GM21367 (cell line): Measurements from ENCODE around the gene TBC1D4.
"Not testable (repeated sequence)": the region's sequence is repeated elsewhere in the genome, so short reads cannot be mapped to it uniquely, and the experiment has no call there.

Experiments
- ATAC-seq: cut with Tn5 transposase; IDR thresholded peaks from one replicate; pipeline ENCODE4 v1.9.1; 2021; ENCODE audit not compliant: unreplicated experiment

TBC1D4 gene

DNA sequence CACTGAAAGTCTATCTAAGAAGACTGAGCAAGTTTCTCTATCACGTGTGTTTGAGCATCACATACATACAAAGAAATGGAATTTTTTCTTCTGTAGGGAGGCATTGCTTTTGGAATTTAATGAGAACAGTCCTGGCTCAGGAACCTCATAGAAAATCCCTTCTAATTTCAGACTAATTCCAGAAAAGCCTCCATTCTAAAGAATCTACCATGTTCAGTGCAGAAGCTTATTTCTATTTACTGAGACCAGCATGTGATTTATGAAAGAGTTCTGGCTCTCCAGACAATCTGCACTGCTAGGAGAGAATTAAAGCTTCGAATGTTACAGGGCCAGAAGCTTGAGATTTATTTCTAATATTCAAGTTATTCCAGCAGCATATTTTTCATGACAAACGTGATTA is 186.8 kb downstream of the TBC1D4 start:
- no peak for ATAC-seq

DNA sequence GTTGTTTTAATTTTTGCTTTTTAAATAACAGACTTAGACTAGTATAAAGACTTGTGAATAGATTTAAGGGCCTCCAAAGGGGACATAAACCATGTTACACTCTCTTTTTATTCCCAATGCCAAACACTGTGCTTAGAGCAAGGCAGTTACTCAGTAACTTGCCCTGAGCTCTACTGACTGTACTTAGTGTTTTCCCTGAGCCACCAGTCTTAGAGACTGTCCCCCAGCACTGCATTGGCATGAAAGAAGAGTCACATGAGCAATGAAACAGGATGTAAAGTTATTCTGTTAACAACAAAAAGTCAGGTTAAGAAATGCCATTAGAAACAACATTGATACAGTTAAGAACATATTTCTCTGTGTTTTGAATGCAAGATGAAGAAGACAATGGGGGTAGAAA is 187.9 kb downstream of the TBC1D4 start:
- ATAC-seq, result no peak

DNA sequence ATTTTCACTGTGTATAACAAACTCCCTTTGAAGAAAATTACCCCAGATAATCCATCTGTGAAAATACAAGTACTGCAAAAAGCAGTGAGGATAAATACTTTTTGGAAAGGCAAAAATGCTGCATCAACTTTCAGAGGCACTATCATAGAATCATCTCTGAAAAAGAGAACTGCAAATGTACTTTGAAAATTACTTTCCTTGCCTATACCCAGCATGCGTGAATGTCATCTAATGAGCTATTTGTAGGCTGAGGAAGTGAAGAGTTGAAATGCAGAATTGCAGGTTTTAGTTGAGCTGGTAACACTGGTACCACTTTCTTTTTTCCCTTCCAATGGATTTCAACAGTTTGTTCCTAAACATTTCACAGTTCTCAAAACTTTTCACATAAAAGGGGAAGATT is 196.7 kb downstream of the TBC1D4 start:
- ATAC-seq, result peak; percentile 53

DNA sequence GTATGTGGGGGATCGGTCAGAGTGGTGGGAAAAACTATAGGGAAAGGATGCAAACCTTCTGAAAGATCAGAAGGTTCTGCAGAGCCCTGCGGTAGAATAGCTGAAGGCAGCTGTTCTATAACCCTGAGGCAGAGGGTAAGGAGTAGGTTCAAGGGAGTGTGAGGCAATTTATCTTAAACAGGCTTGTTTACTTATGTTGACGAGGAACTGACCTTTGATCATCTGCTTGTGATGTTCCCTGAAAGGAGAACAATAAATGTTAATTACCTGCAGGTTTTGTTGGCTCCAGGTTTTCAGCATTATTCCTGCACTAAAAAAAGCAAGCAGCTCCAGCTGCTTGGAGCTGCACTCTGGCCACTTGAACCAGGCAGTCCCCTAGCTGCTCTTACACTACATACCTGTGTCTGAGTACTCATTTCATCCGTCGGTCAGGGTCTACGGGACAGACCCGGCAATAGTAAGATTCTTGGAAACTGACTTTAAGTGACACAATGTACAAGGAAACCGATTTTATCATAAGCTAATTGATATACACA is 202.1 kb downstream of the TBC1D4 start:
- no peak for ATAC-seq

DNA sequence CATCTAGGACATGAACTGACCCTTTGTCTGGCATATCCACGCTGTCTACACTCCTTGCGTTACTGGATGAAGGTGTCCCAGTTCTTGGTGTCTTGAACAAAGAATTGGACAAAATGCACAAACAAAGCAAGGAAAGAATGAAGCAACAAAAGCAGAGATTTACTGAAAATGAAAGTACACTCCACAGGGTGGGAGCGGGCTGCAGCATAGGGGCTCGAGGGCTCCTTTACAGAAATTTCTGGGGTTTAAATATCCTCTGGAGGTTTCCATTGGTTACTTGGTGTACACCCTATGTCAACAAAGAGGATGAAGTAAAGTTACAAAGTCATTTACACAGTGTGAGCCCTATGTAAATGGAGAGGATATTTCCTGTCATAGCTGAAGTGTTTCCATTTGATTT is 208.3 kb downstream of the TBC1D4 start:
- ATAC-seq, result not testable (repeated sequence)

DNA sequence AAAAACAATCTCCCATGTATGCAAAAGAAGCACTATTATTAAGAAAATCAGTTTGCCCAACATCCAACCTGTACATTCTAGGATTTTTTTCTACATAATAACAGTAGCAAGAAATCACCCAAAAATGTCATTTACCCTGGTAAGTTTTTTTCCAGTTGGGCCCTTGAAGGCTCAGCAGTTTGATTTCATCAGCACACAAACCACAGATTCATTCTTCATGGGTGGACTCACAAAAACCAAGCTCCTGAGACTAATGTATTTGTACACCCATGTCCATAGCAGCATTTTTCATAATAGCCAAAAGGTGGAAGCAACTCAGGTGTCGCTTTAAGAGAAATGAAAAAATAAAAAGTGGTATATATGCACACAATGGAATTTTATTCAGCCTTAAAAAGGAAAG is 210.1 kb downstream of the TBC1D4 start:
- ATAC-seq, result no peak

DNA sequence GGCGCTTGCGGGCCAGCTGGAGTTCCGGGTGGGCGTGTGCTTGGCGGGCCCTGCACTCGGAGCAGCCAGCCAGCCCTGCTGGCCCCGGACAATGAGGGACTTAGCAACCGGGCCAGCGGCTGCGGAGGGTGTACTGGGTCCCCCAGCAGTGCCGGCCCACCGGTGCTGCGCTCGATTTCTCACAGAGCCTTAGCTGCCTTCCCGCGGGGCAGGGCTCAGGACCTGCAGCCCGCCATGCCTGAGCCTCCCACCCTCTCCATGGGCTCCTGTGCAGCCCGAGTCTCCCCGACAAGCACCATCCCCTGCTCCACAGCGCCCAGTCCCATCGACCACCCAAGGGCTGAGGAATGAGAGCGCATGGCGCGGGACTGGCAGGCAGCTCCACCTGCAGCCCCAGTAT is 213.5 kb downstream of the TBC1D4 start:
- not testable (repeated sequence) for ATAC-seq

DNA sequence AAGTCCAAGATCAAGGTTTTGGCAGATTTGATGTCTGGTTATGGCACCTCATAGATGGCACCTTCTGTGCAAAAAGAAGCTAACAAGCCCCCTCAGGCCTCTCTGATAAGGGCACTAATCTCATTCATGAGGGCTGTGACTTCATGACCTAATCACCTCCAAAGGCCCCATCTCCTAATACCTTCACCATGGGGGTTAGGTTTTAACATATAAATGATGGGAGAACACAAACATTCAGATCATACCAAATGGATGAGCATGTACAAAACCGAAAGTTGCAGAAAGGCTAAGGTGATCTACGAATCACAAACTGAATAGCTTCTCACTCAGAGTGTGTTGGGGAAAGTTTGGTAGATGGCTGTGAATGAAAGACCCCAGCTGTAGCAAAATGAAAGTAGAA is 217.4 kb downstream of the TBC1D4 start:
- ATAC-seq, result no peak

DNA sequence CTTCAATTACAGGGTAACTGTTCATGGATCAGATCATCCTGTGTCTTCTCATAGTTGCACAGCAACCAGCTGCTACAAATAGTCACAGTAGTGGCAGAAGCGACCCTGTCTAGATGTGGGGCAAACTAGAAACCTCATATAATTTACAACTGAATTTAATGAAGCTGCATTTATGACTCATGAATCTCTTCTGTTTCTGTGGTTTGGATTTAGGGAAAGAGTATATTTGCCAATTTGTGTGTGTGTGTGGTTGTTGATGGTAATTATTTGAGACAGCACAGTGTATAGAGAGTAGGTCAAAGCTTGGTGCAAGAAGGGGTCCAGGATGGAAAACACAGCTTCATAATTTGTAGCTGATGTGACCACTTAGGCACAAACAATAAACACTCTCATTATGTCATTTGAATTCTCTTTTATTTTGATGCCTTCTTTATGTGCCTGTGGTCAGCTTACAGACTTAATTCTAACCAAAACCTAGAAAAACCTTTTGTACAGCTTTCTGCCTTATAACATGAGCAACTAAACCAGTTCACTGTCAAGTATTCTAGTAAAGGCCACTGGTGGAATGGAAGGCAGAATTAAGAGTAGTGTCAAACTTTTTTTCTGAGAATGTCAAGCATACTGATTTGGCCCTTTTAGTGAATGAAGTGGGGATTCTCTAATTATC is 218.1 kb downstream of the TBC1D4 start:
- ATAC-seq, result no peak

DNA sequence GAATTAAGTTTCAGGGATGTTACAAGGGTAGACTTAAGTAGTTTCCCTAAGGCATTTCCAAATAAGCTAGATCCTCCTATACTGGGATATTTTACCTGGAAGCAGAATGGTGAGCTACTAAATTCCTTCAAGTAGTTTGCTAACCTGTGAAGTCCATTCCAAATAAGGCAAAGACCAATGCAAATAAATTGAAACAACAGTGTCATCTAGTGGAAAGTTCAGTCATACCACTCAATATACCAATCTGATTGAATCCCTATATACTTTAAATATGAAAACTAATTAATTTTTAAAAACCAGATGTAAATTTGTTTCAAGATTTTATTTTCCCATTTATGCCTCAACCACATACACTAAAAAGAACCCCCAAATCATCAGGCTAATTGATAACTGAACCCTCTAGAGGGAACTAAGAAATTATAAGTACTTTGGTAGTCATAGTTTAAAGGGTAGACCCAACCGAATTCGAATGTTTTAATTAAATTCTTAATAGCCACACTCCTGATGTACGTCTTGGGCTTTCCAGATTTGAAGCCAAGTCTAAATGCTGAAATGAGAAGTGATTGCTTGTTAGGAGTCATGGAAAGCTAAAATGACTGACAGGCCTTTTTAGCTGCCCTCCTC is 223.7 kb downstream of the TBC1D4 start:
- no peak for ATAC-seq

DNA sequence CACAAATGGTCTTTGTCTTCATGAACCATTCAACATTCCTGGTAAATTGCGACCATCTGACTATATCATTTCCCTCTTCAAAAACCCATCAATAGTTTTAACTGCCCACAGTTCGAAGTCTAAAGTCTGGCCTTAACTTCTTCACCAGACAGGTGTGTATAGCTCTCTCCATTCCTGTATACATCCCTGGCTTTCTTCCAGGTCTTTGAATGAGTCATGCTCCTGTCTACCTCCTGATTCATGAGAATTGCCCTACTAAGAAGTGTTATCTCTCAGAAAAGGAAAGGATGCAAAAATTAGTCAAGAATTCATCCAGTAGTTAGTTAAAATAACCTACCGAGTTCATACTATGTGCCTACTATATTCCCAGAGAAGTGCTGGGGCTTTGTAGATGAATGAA is 225.0 kb downstream of the TBC1D4 start:
- no peak for ATAC-seq

DNA sequence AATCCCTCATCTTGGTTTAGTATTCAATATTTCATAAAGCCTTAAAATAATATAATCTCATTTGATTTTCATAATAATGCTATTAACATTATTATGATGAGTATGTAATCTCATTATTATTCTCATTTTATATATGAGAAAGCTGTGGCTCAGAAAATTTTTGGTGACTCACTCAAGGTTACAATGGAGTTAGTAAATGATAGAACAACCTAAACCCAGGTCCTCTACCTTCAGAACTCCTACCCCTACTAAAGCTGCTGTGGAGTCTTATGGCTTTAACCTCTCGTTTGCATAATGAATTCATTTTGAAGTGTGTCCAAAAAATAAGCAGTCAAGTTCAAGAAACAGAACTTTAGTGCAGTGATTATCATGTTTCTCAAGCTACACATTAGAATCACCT is 226.3 kb downstream of the TBC1D4 start:
- ATAC-seq, result no peak

DNA sequence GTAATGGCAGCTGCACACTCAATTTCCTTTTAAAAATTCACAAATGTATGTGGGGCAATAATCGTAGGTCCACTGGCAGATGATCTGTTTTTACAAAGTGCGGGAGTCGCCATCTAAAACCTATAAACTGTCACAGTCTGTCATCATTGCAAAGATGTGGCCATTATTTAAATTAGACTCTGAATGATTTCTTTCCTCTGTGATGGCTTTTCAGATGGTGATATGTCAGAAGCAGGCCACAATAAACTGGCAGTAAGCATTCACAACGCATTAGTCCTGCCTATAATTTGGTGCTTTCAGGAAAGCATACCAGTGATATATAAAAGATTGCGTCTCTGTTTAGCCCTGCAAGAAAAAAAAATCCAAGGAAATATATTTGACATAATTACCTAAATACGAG is 226.8 kb downstream of the TBC1D4 start:
- no peak for ATAC-seq

DNA sequence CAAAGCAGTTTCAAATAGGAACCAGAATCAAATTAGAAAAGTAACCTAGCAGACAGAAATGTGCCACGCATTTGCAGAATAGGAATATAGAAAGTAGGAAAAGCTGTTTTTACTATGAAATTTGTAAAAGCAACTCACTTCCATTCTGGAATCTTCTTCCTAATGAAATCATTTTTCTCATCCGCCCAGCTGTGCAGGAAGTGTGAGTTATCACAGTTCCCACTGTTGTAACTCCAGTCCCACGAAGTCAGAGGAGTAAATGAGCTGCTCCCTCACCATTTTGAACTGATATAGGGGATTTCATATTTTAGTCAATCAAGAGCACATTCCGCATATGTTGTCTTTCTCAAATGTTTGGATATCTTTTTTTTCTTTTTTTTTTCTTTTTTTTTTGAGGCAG is 230.8 kb downstream of the TBC1D4 start:
- ATAC-seq, result no peak

DNA sequence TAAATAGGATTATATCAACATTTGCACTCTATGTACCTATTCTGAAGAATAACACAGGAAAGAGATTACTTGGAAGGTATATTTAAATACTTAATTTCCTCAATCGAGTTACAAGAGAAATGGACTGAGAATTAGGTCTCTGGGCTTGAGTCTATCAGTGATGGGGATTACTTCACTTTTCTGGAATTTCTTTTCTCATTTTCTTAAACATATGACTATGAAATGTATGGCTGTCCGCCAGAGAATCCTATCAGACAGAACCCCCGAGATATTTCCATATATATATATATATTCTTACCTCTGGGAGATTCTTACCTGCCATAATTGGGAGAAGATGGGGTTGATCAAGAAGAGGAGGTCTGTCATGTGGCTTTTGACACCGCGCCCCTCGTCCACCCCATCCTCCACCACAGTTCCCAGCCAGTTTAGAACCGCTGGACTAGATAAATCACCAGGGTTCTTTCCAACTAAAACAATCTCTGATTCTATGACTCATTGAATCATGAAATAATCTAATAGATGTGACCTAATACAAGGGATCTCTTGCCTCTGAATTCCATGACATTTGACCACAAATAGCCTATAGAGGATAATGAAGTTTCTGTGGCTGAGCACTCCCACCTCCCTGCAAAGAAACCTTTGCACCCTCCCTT is 231.3 kb downstream of the TBC1D4 start:
- no peak for ATAC-seq

DNA sequence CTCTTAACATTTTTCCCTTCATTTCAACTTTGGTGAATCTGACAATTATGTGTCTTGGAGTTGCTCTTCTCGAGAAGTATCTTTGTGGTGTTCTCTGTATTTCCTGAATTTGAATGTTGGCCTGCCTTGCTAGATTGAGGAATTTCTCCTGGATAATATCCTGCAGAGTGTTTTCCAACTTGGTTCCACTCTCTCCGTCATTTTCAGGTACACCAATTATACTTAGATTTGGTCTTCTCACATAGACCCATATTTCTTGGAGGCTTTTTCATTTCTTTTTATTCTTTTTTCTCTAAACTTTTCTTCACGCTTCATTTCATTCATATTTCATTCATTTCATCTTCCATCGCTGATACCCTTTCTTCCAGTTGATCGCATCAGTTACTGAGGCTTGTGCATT is 236.4 kb downstream of the TBC1D4 start:
- ATAC-seq, result not testable (repeated sequence)

DNA sequence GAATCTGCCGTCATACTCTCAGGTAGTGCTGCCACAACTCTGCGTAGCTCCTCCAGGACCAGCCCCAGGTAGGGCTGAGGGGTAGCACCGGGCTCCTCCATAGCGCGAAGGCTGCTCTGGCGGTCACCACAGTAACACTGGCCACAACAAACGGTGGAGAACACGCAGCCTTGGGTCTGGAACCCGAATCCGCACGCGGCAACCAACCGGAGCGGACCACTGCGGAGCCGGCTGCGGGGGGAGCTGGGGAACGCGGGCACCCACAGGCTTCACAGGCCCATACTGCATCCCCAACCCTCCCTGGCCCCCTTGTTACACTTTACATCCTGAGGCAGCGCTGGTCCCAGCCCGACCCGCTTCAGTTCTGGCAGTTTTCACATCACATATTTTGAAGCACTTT is 241.7 kb downstream of the TBC1D4 start:
- not testable (repeated sequence) for ATAC-seq

DNA sequence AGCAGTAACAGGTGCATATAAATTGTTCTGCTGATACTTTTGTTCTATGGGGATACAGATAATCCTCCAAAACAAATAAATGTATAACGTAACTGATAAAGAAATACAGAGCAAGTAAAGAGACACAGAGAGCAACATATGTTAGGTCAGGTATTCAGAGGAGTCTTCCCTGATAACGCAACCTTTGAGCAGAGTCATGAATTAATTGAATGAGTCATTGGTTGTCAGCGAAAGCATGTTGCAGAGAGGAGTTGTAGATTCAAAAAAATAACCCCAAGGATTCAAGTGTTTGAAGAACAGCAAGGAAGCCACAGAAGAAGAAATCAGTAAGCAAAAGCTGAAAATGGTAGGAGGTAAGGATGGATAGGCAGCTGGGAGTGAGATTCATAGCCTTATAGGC is 245.2 kb downstream of the TBC1D4 start:
- no peak for ATAC-seq
